Skin epidermis (tissue), 12 donors: ENCODE data around the gene EIF3D.
A peak's percentile ranks its signal among the peaks of the same experiment; 100 is the strongest.

ENCODE experiments used
- H3K27ac ChIP-seq, 21 experiments: fragments of 200-600 bp; sonication (generic) in 11 of 21; one replicate each; pipeline ENCODE4 v1.5.0; 2020; ENCODE audit warnings: mild to moderate bottlenecking in 3 of 21, inconsistent platforms in 2 of 21, moderate library complexity in 2 of 21
- H3K4me3 ChIP-seq, 7 experiments: fragments of 200-600 bp; sonication (generic) in 2 of 7; one replicate each; pipeline ENCODE4 v1.5.0; 2020; ENCODE audit warnings: inconsistent platforms in 2 of 7, mild to moderate bottlenecking in 2 of 7, moderate library complexity in 1 of 7

EIF3D gene

DNA sequence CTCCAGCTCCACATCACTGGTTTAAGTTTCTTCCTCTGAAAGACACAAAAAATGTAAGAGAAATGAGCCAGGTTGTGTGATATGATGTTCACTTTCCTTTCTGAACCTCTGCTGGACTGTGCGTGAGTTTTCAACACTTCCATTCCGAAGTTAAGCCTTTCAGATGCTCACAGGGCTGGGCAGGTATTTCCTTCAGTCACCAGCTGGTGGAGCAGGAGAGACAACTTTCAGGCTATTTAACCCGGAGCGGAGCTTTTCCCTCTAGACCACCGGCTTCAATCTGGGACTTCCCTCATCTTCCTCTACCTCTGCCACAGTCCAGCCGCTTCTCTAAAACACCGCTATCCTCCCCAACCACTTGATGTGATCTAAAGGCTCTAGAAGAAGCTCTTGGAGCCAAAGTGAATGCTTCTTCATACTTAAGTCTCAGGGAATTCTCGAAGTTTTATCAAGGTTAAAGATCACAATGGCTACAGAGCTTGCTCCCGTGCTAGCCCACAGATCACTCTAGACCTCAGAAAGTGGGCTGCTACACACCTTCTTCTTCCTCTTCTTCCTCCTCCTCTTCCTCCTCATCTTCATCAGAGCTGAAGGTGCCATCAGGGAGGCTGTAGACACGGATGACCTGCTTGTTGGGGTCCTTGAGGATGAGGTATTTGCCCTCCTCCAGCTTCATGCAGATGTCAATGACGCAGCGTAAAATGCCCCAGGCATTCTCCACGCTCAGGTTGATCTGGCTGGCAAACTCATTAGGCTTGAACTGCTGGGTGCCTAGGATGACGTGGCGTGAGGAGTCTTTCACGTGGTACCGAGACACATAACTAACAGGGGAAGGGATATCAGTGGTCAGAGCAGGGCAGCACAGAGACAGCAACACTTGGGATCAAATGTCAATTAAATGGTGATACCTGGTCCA, 17.7 kb downstream of the EIF3D start:
- no peak overlapping the region for H3K4me3 ChIP-seq
- peak overlapping the region in 9 of 21 experiments; percentile 0 to 47 (median 26) for H3K27ac ChIP-seq

DNA sequence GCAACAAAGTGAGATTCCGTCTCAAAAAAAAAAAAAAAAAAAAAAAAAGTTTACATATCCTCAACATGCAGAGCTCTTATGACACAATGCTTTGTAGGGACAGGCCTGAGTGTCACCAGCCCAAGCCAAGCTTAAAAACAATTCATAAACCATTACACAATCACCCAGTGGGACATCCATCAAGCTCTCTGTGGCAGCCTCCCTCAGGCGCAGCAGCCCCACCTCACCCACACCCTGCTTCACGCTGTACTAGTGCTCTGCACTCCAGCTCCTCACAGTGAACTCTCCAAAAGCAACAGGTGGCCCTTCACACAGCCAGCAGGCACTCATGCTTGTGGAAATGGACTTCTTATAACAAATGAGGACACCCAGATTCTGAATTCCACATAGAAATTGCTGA, 18.6 kb downstream of the EIF3D start:
- peak overlapping the region in 4 of 21 experiments; percentile 0 to 42 (median 23) for H3K27ac ChIP-seq
- no peak overlapping the region for H3K4me3 ChIP-seq

DNA sequence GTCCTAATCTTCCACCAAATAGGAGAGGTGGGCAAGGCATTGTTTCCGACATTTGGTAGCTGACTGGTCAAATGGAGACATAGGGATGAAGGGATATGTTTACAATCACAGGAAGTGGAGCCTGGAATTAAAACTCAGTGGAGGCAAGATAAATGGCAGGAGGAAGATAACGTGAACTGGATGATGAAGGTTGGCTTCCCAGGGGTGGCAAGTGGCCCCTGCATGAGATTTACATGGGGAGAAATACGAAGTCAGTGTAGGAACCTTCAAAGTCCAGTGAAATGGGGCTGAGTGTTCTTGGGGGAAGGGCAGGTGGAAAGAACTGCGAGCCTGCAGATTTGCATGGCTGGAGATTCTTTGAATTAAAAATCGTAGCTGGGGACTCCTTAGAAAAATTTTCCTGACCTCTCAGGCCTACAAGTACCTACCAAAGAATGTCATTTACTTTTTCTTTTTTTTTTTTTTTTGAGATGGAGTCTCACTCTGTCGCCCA, 21.4 kb downstream of the EIF3D start:
- H3K4me3 ChIP-seq: peak overlapping the region in 5 of 7 experiments; percentile 45 to 61 (median 48)

DNA sequence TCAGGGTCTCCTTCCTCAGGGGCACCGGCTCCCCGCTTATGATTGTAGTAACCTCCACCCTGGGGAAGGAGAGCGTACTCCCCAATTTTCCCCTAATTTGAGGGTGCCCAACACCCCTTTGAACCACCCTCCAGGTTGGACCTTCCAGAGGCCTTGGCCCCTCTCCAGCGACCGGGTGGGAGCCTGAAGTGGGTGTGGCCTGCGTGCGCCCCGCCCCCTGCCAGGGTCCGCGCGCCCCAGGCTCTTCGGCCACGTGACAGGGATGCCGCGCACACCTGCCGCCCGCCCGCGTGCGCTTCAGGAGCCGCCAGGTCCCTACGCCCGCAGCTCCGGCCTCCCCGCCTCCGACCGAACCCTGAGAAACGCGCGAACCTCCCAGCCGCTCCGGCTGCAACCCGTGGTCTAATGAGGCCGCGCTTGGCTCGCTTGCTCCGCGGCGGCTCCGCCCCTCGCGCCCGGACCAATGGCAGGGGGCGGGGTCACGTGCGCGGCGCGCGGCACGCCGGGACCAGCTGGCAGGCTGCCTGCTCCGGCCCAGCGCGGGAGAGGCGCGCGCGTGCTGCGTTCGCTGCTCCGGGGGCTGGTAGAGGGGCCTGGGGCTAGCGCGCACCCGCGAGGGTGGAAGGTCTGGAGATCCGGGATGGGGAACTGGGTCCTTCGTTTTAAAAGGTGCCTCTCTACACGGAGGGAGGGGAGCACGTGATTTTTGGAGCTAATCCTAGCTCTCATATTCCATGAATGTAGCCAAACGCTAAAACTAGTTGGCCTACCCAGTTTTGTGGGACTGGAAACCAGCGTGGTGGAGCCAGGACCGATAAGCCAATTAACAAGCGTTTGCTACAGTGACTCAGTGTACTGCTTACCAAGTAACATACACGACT, 22.1 kb downstream of the EIF3D start, which contains the start of gene FOXRED2:
FOXRED2 (minus strand) TSS at position 404 of the 881 bp plus-strand sequence. CDS start 618 bp downstream, outside the sequence.
- Histone ChIP-seq H3K27ac (peak within 1 kb of the TSS in 19 of 21 experiments; percentile 35 to 87 (median 79)), H3K4me3 (peak within 1 kb of the TSS; percentile 38 to 61 (median 48))

More for the DNA sequence above, 21.4 kb downstream of the EIF3D start:
- peak overlapping the region in 17 of 21 experiments; percentile 59 to 87 (median 79) for H3K27ac ChIP-seq

DNA sequence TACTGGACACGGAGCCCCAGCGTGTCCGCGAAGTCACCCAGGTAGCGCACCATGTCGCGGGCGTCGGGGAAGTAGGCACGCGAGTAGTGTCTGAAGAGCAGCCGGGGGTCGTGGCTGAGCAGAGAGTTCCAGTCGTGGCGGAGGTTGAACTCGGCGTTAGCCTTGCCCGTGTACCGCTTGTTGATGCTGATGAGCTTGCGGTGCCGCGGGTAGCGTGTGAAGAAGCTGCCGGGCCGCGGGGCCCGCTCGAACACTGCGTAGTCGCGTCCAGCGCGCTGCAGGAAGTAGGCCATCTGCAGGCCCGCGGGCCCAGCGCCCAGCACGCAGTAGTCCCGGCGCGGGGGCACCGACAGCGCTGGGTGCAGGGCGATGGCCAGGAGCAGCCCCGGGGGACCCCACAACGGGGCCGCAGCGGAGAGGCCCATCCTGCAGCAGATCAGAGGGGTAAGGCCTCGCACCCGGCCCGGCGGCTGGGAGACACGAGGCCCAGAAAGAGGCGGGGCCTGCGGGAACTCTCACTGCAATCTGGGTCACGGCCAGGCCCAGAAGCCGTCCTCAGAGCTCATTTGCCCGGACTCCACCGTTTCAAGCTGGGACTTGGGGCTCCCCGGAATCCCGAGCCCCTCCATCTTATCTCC, 22.8 kb downstream of the EIF3D start:
- peak overlapping the region in 5 of 7 experiments; percentile 38 to 61 (median 50) for H3K4me3 ChIP-seq
- H3K27ac ChIP-seq: peak overlapping the region in 16 of 21 experiments; percentile 59 to 85 (median 80)

DNA sequence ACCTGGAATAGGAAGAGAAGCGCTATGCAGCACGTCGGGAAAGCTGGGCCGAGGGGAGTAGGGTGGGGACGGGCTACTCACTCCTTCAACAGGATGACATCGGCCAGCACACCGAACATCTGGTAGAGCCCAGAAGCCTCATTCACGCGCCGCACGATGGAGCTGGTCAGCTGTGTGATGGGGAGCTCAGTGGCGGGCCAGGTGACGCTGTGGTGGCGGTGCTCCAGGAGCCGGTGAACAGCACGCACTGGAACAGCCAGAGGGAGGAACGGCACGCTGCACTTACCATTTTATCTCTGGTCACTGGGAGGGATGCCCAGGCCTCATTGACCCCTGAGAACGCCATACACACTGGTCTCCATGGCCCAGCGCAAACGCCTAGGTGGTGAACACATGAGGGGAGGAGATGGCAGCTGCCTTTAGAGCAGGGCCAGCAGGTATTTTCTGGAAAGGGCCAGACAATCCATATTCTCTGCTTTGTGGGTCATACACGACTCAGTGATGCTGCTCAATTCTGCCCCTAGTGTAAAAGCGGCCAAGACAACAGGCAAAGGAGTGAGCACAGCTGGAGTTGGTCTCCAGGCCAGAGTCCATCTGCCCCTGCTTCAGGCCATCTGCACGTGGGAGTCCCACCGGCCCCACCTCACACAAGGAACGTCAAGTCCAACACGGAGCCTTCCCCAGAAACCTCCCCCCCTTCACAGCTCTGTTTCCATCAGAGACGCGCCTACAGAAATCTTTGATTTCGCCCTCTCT, 30.9 kb downstream of the EIF3D start:
- Histone ChIP-seq H3K4me3 (no peak overlapping the region), H3K27ac (no peak overlapping the region)

DNA sequence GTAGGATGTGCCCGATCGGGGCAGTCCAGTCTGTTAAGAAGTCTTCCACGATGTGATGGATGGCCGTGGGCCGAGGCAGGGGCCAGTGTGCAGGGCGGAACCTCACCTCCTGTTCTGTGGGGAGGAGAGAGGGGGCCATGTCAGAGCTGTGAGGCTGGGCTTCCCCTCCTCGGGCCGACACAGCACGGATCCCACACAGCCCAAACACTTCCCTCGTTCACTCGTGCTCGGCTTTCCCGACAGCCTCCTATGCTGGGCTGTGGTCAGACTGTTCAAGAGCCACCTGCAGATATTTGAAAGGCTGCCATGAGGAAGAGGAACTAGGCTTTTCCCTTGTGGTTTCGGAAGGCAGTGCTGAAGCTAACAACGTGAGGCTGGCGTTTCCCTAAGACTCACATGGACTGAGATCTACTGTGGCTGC, 35.3 kb downstream of the EIF3D start:
- H3K4me3 ChIP-seq: no peak overlapping the region
- peak overlapping the region in 3 of 21 experiments; percentile 17 to 67 (median 42) for H3K27ac ChIP-seq

DNA sequence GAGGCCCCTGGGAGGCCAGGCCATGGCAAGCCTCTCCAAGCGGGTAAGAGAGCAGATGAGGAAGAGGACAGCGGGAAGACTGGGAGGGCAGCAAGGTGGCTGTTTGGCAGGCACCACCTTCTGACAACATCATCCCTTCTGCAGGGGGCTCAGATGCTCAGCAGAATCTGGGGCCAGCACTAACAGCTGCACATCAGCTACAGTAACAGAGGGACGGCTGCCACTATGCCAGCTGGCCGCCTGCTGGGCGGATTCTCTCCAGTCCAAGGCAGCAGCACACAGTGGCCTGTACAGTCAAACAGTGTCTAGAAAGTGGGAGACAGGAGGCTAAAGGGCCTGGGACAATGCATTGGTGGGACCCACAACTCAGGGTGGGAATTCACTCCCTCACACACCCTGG, 36.9 kb downstream of the EIF3D start:
- H3K27ac ChIP-seq: no peak overlapping the region
- no peak overlapping the region for H3K4me3 ChIP-seq

DNA sequence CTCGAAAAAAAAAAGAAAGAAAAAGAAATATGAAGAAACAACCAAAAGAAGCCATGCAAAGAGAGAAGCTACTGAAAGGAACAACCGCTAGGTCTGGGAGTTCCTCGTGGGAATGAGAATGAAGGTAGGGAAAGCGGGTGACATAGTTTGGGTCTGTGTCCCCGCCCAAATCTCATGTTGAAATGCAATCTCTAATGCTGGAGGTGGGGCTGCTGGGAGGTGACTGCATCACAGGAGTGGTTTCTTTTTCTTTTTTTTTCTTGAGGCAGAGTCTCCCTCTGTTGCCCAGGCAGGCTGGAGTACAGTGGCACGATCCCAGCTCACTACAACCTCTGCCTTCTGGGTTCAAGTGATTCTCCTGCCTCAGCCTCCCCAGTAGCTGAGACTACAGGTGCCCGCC, 37.8 kb downstream of the EIF3D start:
- H3K4me3 ChIP-seq: no peak overlapping the region
- no peak overlapping the region for H3K27ac ChIP-seq

DNA sequence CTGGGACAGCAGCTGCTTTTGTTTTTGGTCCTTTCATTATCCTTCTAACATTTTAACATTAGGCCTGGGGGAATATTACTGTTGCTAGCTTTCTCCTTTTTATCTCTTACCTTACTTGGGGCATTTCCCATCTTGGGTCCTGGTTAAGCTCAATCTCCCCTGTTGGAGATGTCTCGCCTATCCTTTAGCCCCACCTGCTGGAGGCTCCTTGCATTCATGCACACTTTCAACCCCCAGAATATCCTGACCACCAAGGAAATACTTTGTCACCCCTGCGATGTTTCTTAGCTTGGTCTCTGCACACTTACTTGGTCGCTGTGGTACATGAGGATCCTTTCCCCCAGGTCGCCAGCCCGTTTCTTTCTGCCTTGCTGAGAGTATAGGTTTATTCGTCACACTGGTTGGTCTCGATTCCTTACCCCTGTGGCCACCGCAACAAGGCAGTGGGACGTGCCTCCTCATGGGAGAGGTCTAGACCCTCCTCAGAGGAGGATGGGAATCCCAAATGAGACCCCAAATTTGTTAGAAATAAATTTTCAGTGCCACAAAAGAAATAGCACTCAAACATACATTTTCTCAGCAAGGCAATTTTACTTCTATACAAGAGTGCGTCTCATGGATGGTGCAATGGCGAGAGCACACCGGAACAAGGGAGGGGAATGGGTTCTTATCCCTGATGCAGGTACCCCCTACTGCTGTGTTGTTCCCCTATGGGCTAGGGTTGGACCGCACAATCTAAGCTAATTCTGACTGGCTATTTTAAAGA, 42.2 kb downstream of the EIF3D start:
- Histone ChIP-seq H3K4me3 (no peak overlapping the region), H3K27ac (no peak overlapping the region)

DNA sequence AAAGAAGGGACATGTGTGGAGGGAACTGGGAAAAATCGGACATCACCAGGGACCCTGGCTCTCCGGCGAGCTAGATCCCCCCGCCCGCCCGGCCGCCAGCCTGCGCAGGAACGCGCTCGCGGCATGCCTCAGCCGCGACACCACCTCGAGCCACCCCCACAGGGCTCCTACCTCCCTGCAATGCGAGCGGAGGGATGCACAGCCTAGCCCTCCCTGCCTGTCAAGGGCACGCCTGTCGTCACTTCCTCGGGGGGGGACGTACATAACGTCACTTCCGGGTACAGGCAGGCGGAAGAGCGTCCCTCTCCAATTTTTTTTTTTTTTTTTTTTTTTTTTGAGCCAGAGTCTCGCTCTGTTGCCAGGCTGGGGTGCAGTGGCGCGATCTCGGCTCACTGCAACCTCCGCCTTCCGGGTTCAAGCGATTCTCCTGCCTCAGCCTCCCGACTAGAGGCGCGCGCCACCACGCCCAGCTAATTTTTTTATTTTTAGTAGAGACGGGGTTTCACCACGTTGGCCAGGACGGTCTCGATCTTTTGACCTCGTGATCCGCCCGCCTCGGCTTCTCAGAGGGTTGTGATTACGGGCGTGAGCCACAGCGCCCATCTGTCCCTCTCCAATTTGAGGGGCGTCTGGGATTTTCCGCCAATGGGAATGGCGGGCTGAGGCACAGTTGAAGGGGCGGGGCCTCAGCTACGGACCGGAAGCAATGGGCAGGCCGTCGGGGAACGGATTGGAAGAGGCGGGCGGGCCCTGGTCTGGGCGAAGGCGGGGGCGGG, 47.4 kb downstream of the EIF3D start, which contains the start of gene TXN2:
TXN2 (minus strand) TSS at position 248 of the 776 bp plus-strand sequence. CDS start 803 bp downstream, outside the sequence.
- peak within 1 kb of the TSS; percentile 48 to 81 (median 68) for H3K4me3 ChIP-seq
- H3K27ac ChIP-seq: peak within 1 kb of the TSS; percentile 93 to 99 (median 97)

DNA sequence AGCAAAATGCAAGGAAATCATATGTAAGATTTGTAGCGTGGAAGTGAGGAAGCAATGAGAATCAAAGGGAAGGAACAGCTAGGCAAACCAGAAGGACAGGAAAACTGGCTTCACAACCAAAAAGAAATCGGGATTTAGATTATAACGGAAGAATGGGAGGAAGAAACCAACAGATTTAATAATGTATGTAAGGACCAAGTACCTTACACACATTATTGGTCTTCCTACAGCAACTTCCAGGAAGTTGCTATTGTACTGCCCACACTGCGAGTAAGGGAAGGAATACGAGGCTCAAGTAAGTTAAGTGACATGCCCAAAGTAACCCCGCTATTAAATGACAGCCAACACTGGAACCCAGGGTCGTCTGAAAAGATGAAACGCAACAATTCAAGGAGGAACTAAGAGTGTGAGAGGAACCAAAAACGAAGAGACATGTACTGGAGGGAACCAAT, 48.0 kb downstream of the EIF3D start:
- H3K27ac ChIP-seq: peak overlapping the region; percentile 93 to 99 (median 97)

DNA sequence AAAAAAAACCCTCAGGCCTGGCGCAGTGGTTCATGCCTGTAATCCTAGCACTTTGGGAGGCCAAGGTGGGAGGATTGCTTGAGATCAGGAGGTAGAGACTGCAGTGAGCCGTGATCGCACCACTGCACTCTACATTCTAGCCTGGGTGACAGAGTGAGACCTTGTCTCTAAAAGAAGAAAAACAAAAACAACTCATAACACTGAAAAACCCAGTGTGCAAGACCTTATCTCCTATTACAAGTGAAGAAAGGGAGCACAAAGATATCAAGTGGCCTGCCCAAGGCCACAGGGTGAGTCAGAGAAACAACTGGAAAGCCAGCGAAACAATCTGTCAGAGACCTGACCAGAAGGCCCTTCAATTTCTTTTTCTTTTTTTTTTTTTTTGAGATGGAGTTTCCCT, 50.0 kb downstream of the EIF3D start:
- Histone ChIP-seq H3K27ac (no peak overlapping the region), H3K4me3 (no peak overlapping the region)

More for the DNA sequence above, 48.0 kb downstream of the EIF3D start:
- peak overlapping the region; percentile 48 to 81 (median 68) for H3K4me3 ChIP-seq

DNA sequence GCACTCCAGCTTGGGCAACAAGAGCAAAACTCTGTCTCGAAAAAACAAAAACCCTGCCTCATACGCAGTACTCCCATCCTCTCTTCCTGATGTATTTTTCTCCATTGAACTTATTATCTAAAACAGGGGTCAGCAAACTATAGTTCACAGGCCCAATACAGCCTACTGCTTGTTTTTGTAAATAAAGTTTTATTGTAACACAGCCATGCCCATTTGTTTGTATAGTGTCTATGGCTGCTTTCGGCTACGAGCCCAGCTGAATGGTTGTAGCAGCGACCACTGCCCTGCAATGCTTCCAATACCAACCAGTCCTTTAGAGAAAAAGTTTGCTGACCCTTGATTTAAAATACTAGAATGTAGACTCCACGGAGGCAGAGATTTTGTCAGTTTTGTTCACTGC, 53.6 kb downstream of the EIF3D start:
- Histone ChIP-seq H3K27ac (no peak overlapping the region), H3K4me3 (no peak overlapping the region)

DNA sequence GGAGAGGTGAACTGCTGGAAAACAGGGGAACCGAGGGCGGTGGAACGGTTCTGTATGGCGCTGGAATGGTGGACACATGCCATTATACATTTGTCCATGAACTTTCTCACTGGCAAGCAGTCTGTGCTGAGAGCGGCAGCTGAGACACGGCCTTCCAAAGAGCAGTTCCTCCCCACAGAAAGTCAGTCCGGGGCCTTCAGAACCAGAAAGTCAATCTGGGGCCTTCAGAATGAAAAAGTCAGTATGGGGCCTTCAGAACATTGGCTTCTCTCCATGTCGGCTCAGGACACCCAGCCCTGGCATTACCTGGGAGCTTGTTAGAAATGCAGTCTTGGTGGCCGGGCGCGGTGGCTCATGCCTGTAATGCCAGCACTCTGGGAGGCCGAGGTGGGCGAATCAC, 56.3 kb downstream of the EIF3D start:
- Histone ChIP-seq H3K4me3 (no peak overlapping the region), H3K27ac (peak overlapping the region in 3 of 21 experiments; percentile 26 to 44 (median 29))

DNA sequence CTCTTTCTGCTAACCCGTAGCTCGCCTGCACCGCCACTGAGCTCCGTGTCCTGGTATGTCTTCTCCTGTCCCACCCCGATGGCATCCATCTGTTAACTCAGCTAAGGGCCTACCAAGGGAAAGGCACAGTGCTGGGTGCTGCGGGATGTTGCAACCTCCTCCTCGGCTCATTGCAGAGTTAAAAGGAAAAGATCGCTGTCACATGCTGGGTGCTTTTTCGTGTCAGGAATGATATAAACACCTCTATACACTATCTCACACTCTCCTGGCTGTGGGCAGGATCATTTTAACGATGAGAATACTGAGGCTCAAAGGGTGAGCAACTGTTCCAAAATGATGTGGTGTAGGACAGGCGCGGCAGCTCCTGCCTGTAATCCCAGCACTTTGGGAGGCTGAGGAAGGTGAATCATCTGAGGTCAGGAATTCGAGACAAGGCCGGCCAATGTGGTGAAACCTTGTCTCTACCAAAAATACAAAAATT, 57.6 kb downstream of the EIF3D start:
- Histone ChIP-seq H3K4me3 (no peak overlapping the region), H3K27ac (peak overlapping the region in 15 of 21 experiments; percentile 16 to 75 (median 44))

DNA sequence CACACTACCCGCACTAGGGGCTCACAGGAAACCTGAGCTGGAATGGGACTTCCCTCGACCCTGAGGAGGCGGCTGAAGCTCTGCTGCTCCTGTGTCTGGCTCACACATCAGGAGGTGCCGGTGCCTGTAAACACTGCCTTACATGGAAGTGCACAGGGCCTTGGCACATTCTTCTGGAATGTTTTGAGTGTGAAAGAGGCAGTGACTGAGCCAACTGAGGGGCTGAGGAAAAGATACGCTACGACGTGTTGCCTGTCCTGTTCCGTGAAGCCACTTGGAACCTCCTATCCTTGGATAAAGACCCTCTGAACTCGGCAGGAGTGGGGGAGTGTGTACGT, 58.0 kb downstream of the EIF3D start:
- Histone ChIP-seq H3K4me3 (no peak overlapping the region), H3K27ac (peak overlapping the region in 15 of 21 experiments; percentile 16 to 75 (median 44))
